ENCODE data around the gene IL6.
"Not testable (repeated sequence)": the region's sequence is repeated elsewhere in the genome, so short reads cannot be mapped to it uniquely, and the experiment has no call there.

IL6 gene

GRCh38 chr7:22704722-22705121 is 22.3 kb upstream of the IL6 start:
- DNase-seq = not testable (repeated sequence)

GRCh38 chr7:22705874-22706273 is 21.1 kb upstream of the IL6 start:
- DNase-seq = not testable (repeated sequence)

- DNase-seq = not testable (repeated sequence)
These were observed 19.8 kb upstream of the IL6 start for GRCh38 chr7:22707026-22707691.

GRCh38 chr7:22708214-22708613 is 18.8 kb upstream of the IL6 start:
- DNase-seq = not testable (repeated sequence)

GRCh38 chr7:22708677-22709061 is 18.3 kb upstream of the IL6 start:
- not testable (repeated sequence) for DNase-seq

- DNase-seq = not testable (repeated sequence)
These were observed 17.8 kb upstream of the IL6 start for GRCh38 chr7:22709062-22709829.

GRCh38 chr7:22709857-22710256 is 17.1 kb upstream of the IL6 start:
- no peak for DNase-seq

GRCh38 chr7:22712999-22713398 is 14.0 kb upstream of the IL6 start:
- no peak for DNase-seq

- no peak for DNase-seq
These were observed 13.5 kb upstream of the IL6 start for GRCh38 chr7:22713463-22713862.

GRCh38 chr7:22715969-22716368 is 11.0 kb upstream of the IL6 start:
- DNase-seq = no peak

GRCh38 chr7:22717760-22718159 is 9.2 kb upstream of the IL6 start:
- DNase-seq = no peak

- no peak for DNase-seq
These were observed 8.7 kb upstream of the IL6 start for GRCh38 chr7:22718200-22718711.

- no peak for DNase-seq
These were observed 8.0 kb upstream of the IL6 start for GRCh38 chr7:22718911-22719420.

GRCh38 chr7:22720791-22721786 is 5.9 kb upstream of the IL6 start:
- no peak for DNase-seq

GRCh38 chr7:22722536-22723180 is 4.3 kb upstream of the IL6 start:
- no peak for DNase-seq

- DNase-seq = no peak
These were observed 3.8 kb upstream of the IL6 start for GRCh38 chr7:22723181-22723601.

- no peak for DNase-seq
These were observed 3.4 kb upstream of the IL6 start for GRCh38 chr7:22723637-22724036.

- DNase-seq = no peak
These were observed 2.1 kb upstream of the IL6 start for GRCh38 chr7:22724861-22725260.

GRCh38 chr7:22725585-22725984 is 1.4 kb upstream of the IL6 start:
- DNase-seq = no peak

GRCh38 chr7:22726345-22726906 is 574 bp upstream of the IL6 start:
- peak; percentile 69 for DNase-seq

GRCh38 chr7:22727714-22728035 is 675 bp downstream of the IL6 start:
- DNase-seq = no peak

GRCh38 chr7:22728401-22729029 is 1.5 kb downstream of the IL6 start:
- DNase-seq = no peak

All from stimulated activated CD4-positive, alpha-beta T cell treated with anti-CD3 and anti-CD28 coated beads, Interleukin-15, amount 100 ng/mL, for 24 hours (primary cell).